GM23338 (cell line): ENCODE data around the gene ZNF331. TPM values are rescaled to one million over a fixed set of nuclear protein-coding genes. Genes with fewer than 3 reads are reported as not detected.

Experiments
- ATAC-seq: fragments of 200-7000 bp; cut with Tn5 transposase; 3 replicates; pipeline ENCODE4 v1.9.1; 2020
- DNase-seq: peaks from one replicate; pipeline ENCODE4 v3.0.0-alpha.2; 2015; ENCODE audit warnings: low spot score
- H2AFZ ChIP-seq: fragments of 200-600 bp; sonication (generic); 2 replicates; pipeline ENCODE4 v1.8.0; 2016; ENCODE audit warnings: antibody characterized with exemption, mild to moderate bottlenecking, moderate library complexity
- H3F3A ChIP-seq: fragments of 200-600 bp; sonication (generic); replicated peaks from 2 replicates; pipeline ENCODE4 v1.8.0; 2017; ENCODE audit warnings: antibody characterized with exemption, mixed run types, low read depth
- H3K27ac ChIP-seq: fragments of 200-600 bp; sonication (generic); 2 replicates; pipeline ENCODE4 v1.6.1; 2016; ENCODE audit warnings: low read depth
- H3K27me3 ChIP-seq: fragments of 200-600 bp; sonication (generic); 2 replicates; pipeline ENCODE4 v1.8.0; 2016; ENCODE audit warnings: mild to moderate bottlenecking, mixed run types, moderate library complexity; ENCODE audit not compliant: insufficient read depth
- H3K36me3 ChIP-seq: fragments of 200-600 bp; sonication (generic); 2 replicates; pipeline ENCODE4 v1.8.0; 2016; ENCODE audit warnings: mild to moderate bottlenecking; ENCODE audit not compliant: insufficient read depth
- H3K4me1 ChIP-seq: fragments of 200-600 bp; sonication (generic); 2 replicates; pipeline ENCODE4 v1.8.0; 2016; ENCODE audit warnings: mild to moderate bottlenecking, moderate library complexity; ENCODE audit not compliant: insufficient read depth
- H3K4me2 ChIP-seq: fragments of 200-600 bp; sonication (generic); 2 replicates; pipeline ENCODE4 v1.7.1; 2017; ENCODE audit warnings: mixed run types
- H3K4me3 ChIP-seq: fragments of 200-600 bp; sonication (generic); 2 replicates; pipeline ENCODE4 v1.6.1; 2016; ENCODE audit warnings: mixed run types
- H3K79me2 ChIP-seq: fragments of 200-600 bp; sonication (generic); replicated peaks from 2 replicates; pipeline ENCODE4 v1.8.0; 2017; ENCODE audit warnings: mild to moderate bottlenecking; ENCODE audit not compliant: insufficient read depth
- H3K9me2 ChIP-seq: fragments of 200-600 bp; sonication (generic); 2 replicates; pipeline ENCODE4 v1.8.0; 2017; ENCODE audit not compliant: insufficient read depth
- H4K20me1 ChIP-seq: fragments of 200-600 bp; sonication (generic); replicated peaks from 2 replicates; pipeline ENCODE4 v1.8.0; 2017; ENCODE audit warnings: mild to moderate bottlenecking; ENCODE audit not compliant: insufficient read depth
- H3K27ac Mint-ChIP-seq: 2 replicates; pipeline ENCODE4 v1.8.0; 2020; ENCODE audit warnings: inconsistent platforms, mild to moderate bottlenecking, moderate library complexity, mixed read lengths
- H3K27me3 Mint-ChIP-seq: 3 replicates; pipeline ENCODE4 v1.8.0; 2022; ENCODE audit warnings: low read depth, mild to moderate bottlenecking, moderate library complexity, mixed read lengths, inconsistent platforms; ENCODE audit not compliant: insufficient read depth, poor library complexity
- H3K36me3 Mint-ChIP-seq: 3 replicates; pipeline ENCODE4 v1.8.0; 2021; ENCODE audit warnings: low read depth, mild to moderate bottlenecking, inconsistent platforms, moderate library complexity, mixed read lengths
- H3K4me1 Mint-ChIP-seq: 3 replicates; pipeline ENCODE4 v1.8.0; 2020; ENCODE audit warnings: mild to moderate bottlenecking, inconsistent platforms, mixed read lengths
- H3K4me3 Mint-ChIP-seq: 3 replicates; pipeline ENCODE4 v1.8.0; 2021; ENCODE audit warnings: moderate library complexity, mild to moderate bottlenecking, inconsistent platforms, mixed read lengths
- H3K9me3 Mint-ChIP-seq: 3 replicates; pipeline ENCODE4 v1.8.0; 2020; ENCODE audit warnings: moderate library complexity, mild to moderate bottlenecking, inconsistent platforms, mixed read lengths
- NANOG ChIP-seq: IDR thresholded peaks from 2 replicates; pipeline ENCODE4 v1.6.1; 2016; ENCODE audit warnings: antibody characterized with exemption, borderline replicate concordance
- STAT1 ChIP-seq: IDR thresholded peaks from one replicate; pipeline ENCODE4 v1.6.1; 2016; ENCODE audit warnings: antibody characterized with exemption; ENCODE audit not compliant: unreplicated experiment
- ZNF114 ChIP-seq: fragments of 250-450 bp; sonication (Bioruptor Pico); IDR thresholded peaks from 2 replicates; pipeline ENCODE4 v1.5.0; 2020; ENCODE audit warnings: mild to moderate bottlenecking, moderate library complexity
- ZNF331 ChIP-seq: fragments of 250-450 bp; sonication (Bioruptor Pico); IDR thresholded peaks from 2 replicates; pipeline ENCODE4 v1.5.0; 2020; ENCODE audit warnings: low read depth, mild to moderate bottlenecking, moderate library complexity
- polyA plus RNA-seq: library from polyadenylated mRNA; unstranded; fragments of >200 nt; fragmentation: Nextera tagmentation; extraction: Ambion mirVana; gene quantifications from 2 replicates; pipeline ENCODE4 v1.2.1, GENCODE V29; 2016
- total RNA-seq: library from RNA; depleted of rRNA; stranded (reverse); fragments of >200 nt; shearing (Covaris generic); gene quantifications from 2 replicates; pipeline ENCODE4 v1.2.3, GENCODE V29; 2014
- TF ChIP-seq, protein P1 (sequence below), 2 experiments: fragments of 200-600 bp in 1 of 2; sonication (generic) in 1 of 2; conservative IDR thresholded peaks; 2 replicates each; pipeline versions ENCODE4 v1.5.1 to v1.6.1; 2016 to 2017; ENCODE audit warnings: antibody characterized with exemption in 2 of 2, low read depth in 2 of 2, mild to moderate bottlenecking in 2 of 2, moderate library complexity in 1 of 2
- TF ChIP-seq, protein P2 (sequence below): IDR thresholded peaks from 2 replicates; pipeline ENCODE4 v1.6.1; 2016; ENCODE audit warnings: antibody characterized with exemption

The ZNF331 gene
- total and polyA plus RNA-seq, 2 experiments from 2014 or later = 36.2 to 46.5 TPM

- H3K4me3 ChIP-seq = no peak overlapping the region
- no peak overlapping the region for H3K27ac Mint-ChIP-seq
- no peak for DNase-seq
- H2AFZ ChIP-seq = no peak overlapping the region
- H4K20me1 ChIP-seq = peaks cover 8% of the 10 kb centered on the region; the same call in 1 of the 2 replicates
- H3K4me2 ChIP-seq = no peak overlapping the region
- no peak overlapping the region for H3K27ac ChIP-seq
- peaks cover 44% of the 10 kb centered on the region for H3K36me3 Mint-ChIP-seq
- H3K4me1 ChIP-seq = no peaks in the 10 kb centered on the region
- H3K27me3 ChIP-seq = no peaks in the 10 kb centered on the region
- H3K79me2 ChIP-seq = 0 out of 2 replicates have a peak, but pooled peaks cover 2% of the 10 kb centered on the region
- no peaks in the 10 kb centered on the region for H3K9me2 ChIP-seq
- peaks cover 7% of the 10 kb centered on the region; the same call in 1 of the 2 replicates for H3K36me3 ChIP-seq
- TF ChIP-seq, protein P1, sequence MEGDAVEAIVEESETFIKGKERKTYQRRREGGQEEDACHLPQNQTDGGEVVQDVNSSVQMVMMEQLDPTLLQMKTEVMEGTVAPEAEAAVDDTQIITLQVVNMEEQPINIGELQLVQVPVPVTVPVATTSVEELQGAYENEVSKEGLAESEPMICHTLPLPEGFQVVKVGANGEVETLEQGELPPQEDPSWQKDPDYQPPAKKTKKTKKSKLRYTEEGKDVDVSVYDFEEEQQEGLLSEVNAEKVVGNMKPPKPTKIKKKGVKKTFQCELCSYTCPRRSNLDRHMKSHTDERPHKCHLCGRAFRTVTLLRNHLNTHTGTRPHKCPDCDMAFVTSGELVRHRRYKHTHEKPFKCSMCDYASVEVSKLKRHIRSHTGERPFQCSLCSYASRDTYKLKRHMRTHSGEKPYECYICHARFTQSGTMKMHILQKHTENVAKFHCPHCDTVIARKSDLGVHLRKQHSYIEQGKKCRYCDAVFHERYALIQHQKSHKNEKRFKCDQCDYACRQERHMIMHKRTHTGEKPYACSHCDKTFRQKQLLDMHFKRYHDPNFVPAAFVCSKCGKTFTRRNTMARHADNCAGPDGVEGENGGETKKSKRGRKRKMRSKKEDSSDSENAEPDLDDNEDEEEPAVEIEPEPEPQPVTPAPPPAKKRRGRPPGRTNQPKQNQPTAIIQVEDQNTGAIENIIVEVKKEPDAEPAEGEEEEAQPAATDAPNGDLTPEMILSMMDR (conservative IDR thresholded peaks at IDR 0.05; ENCODE audit: low read depth in 2 of 2) = no peak
- TF ChIP-seq NANOG (no peak), ZNF114 (no peak), ZNF331 (CRISPR knock-in tag) (no peak)
- TF ChIP-seq, protein P2, sequence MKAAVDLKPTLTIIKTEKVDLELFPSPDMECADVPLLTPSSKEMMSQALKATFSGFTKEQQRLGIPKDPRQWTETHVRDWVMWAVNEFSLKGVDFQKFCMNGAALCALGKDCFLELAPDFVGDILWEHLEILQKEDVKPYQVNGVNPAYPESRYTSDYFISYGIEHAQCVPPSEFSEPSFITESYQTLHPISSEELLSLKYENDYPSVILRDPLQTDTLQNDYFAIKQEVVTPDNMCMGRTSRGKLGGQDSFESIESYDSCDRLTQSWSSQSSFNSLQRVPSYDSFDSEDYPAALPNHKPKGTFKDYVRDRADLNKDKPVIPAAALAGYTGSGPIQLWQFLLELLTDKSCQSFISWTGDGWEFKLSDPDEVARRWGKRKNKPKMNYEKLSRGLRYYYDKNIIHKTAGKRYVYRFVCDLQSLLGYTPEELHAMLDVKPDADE = no peak
- H3F3A ChIP-seq = peaks cover 18% of the 10 kb centered on the region; the same call in 1 of the 2 replicates
- H3K4me1 Mint-ChIP-seq = no peaks in the 10 kb centered on the region; the same call in 2 of the 3 replicates
- no peak overlapping the region for H3K4me3 Mint-ChIP-seq
- ATAC-seq = no peak
- H3K9me3 Mint-ChIP-seq = no peaks in the 10 kb centered on the region; the same call in 2 of the 3 replicates
- H3K27me3 Mint-ChIP-seq = peaks cover 15% of the 10 kb centered on the region
These were observed 2.1 kb downstream of the ZNF331 start for GRCh38 chr19:53540091-53540490.

GRCh38 chr19:53541971-53542370, 4.0 kb downstream of the ZNF331 start:
- no peak overlapping the region for H3K4me2 ChIP-seq
- no peak overlapping the region for H3K27ac ChIP-seq
- no peak for TF ChIP-seq ZNF331 (CRISPR knock-in tag)
- no peak for TF ChIP-seq STAT1
- H3K4me3 Mint-ChIP-seq = no peak overlapping the region
- no peaks in the 10 kb centered on the region; the same call in 2 of the 3 replicates for H3K9me3 Mint-ChIP-seq
- H3K4me1 ChIP-seq = no peaks in the 10 kb centered on the region
- ATAC-seq = no peak
- H3K36me3 ChIP-seq = peaks cover 7% of the 10 kb centered on the region; the same call in 1 of the 2 replicates
- H3K36me3 Mint-ChIP-seq = peaks cover 35% of the 10 kb centered on the region
- no peak overlapping the region for H3K4me3 ChIP-seq
- DNase-seq = no peak
- no peaks in the 10 kb centered on the region for H3K27me3 ChIP-seq
- H3F3A ChIP-seq = peaks cover 12% of the 10 kb centered on the region; the same call in 1 of the 2 replicates
- H4K20me1 ChIP-seq = peaks cover under 1% of the 10 kb centered on the region; the same call in 1 of the 2 replicates
- H3K27ac Mint-ChIP-seq = no peak overlapping the region
- peaks cover 4% of the 10 kb centered on the region; the same call in 1 of the 2 replicates for H3K79me2 ChIP-seq
- H3K27me3 Mint-ChIP-seq = peaks cover 15% of the 10 kb centered on the region
- H2AFZ ChIP-seq = no peak overlapping the region
- H3K9me2 ChIP-seq = no peaks in the 10 kb centered on the region
- no peaks in the 10 kb centered on the region; the same call in 2 of the 3 replicates for H3K4me1 Mint-ChIP-seq
